ENCODE measurements around the gene PRSS36.

The PRSS36 gene

DNA sequence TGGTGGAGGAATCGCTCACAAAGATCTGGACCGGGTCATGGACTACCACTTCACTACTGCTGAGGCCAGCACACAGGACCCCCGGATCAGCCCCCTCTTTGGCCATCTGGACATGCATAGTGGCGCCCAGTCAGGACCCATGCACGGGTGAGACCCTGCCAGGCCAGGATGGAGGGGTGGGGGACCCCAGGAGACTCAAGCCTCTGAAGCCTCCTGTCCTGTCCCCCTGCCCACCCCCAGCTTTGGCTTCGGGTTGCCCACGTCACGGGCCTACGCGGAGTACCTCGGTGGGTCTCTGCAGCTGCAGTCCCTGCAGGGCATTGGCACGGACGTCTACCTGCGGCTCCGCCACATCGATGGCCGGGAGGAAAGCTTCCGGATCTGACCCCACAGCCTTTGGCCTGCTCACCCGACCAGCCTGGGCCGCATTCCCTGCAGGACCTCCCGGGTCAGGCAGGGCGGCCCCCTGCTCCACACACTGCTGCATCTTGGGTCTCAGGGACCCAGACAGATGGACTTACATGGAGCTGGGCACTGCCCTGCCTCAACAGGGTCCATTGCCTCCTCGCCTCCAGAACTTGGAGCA lies 37.9 kb downstream of the PRSS36 start:
- Histone ChIP-seq H3K4me3 (ENCODE audit: low read depth, low read length) (no peak overlapping the region), H3K27ac (ENCODE audit: extremely low read depth, low read depth, low read length) (no peak overlapping the region), H3K4me1 (ENCODE audit: control insufficient read depth, insufficient read depth, low read length) (no peaks in the 10 kb centered on the region; the same call in none of the 2 replicates), H3K36me3 (ENCODE audit: control insufficient read depth in 2 of 2, insufficient read depth in 1 of 2, low read length in 2 of 2) (peaks cover 0 to 43% of the 10 kb centered on the region in 2 experiments; a peak in 1 of 3 replicates), H3K9me3 (ENCODE audit: control insufficient read depth, insufficient read depth, low read depth, low read length) (no peaks in the 10 kb centered on the region)
- ChIA-PET CTCF (interaction anchor here (0.6 to 3.4 kb wide), 3 partner anchors 25 to 30 kb away, joined by 3 to 12 read pairs (median 3); no protein-coding TSS in a partner anchor), POLR2A (no interaction called here)
- no peak for TF ChIP-seq ZBTB8A (tag by site-specific recombination; IDR thresholded peaks at IDR 0.05)
- peak; percentile 55 for TF ChIP-seq ZNF585B (tag by site-specific recombination; IDR thresholded peaks at IDR 0.05)
- TF ChIP-seq ZNF394 (tag by site-specific recombination; IDR thresholded peaks at IDR 0.05; ENCODE audit: borderline replicate concordance): no peak
- TF ChIP-seq, protein P1, sequence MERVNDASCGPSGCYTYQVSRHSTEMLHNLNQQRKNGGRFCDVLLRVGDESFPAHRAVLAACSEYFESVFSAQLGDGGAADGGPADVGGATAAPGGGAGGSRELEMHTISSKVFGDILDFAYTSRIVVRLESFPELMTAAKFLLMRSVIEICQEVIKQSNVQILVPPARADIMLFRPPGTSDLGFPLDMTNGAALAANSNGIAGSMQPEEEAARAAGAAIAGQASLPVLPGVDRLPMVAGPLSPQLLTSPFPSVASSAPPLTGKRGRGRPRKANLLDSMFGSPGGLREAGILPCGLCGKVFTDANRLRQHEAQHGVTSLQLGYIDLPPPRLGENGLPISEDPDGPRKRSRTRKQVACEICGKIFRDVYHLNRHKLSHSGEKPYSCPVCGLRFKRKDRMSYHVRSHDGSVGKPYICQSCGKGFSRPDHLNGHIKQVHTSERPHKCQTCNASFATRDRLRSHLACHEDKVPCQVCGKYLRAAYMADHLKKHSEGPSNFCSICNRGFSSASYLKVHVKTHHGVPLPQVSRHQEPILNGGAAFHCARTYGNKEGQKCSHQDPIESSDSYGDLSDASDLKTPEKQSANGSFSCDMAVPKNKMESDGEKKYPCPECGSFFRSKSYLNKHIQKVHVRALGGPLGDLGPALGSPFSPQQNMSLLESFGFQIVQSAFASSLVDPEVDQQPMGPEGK (tag by site-specific recombination; IDR thresholded peaks at IDR 0.05): no peak
- no peak for TF ChIP-seq BCL11A (tag by site-specific recombination; IDR thresholded peaks at IDR 0.05; ENCODE audit: low read depth)
- TF ChIP-seq ZFP69B (tag by site-specific recombination; IDR thresholded peaks at IDR 0.05): no peak
- TF ChIP-seq ZIC2 (tag by site-specific recombination; IDR thresholded peaks at IDR 0.05): no peak
- TF ChIP-seq GLIS2 (tag by site-specific recombination; IDR thresholded peaks at IDR 0.05): no peak

DNA sequence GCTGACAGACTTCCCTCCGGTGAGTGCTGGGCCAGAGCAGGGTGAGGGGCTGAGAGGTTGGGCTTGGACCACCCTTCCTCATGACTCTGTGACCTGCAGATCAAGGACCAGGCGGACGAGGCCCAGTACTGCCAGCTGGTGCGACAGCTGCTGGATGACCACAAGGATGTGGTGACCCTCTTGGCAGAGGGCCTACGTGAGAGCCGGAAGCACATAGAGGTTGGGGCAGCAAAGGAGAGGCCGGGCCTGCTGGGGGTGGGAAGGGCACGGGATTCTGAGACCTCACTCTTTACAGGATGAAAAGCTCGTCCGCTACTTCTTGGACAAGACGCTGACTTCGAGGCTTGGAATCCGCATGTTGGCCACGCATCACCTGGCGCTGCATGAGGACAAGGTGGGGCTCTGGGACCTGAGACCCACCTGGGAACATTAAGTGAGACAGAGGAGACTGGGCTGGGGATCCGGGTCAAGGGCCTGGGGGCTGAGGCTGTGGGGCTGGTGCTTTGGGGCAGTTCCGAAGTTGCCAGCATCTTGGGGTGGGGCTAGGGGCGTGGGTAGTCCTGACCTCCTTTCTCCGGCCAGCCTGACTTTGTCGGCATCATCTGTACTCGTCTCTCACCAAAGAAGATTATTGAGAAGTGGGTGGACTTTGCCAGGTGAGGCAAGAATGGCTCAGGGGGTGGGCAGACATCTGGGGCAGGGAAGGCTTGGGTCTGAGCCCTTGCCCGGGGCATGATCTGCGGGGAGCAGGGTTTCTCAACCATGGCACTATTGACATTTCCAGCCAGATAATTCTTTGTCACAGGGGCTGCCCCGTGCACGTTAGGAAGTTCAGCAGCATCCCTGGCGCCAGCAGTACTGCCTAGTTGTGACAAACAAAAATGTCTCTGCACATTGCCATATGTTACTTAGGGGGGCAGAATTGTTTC lies 39.5 kb downstream of the PRSS36 start:
- no peaks in the 10 kb centered on the region for H3K9me3 ChIP-seq (ENCODE audit: control insufficient read depth, insufficient read depth, low read depth, low read length)
- CTCF ChIA-PET: interaction anchor here (0.5 to 0.8 kb wide), 2 partner anchors 32 to 223 kb away, joined by 3 to 4 read pairs; no protein-coding TSS in a partner anchor
- H3K4me1 ChIP-seq (ENCODE audit: control insufficient read depth, insufficient read depth, low read length): no peaks in the 10 kb centered on the region; the same call in none of the 2 replicates
- no peak for TF ChIP-seq ZNF239 (tag by site-specific recombination; IDR thresholded peaks at IDR 0.05)
- TF ChIP-seq, protein P2, sequence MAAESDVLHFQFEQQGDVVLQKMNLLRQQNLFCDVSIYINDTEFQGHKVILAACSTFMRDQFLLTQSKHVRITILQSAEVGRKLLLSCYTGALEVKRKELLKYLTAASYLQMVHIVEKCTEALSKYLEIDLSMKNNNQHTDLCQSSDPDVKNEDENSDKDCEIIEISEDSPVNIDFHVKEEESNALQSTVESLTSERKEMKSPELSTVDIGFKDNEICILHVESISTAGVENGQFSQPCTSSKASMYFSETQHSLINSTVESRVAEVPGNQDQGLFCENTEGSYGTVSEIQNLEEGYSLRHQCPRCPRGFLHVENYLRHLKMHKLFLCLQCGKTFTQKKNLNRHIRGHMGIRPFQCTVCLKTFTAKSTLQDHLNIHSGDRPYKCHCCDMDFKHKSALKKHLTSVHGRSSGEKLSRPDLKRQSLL (tag by site-specific recombination; IDR thresholded peaks at IDR 0.05): no peak
- no peak for TF ChIP-seq GLI4 (tag by site-specific recombination; IDR thresholded peaks at IDR 0.05)
- no peak for TF ChIP-seq IKZF3 (tag by site-specific recombination; IDR thresholded peaks at IDR 0.05)
- no peak for TF ChIP-seq RBAK (tag by site-specific recombination; IDR thresholded peaks at IDR 0.05)
- no peak for TF ChIP-seq TRIM28 (IDR thresholded peaks at IDR 0.05; ENCODE audit: borderline replicate concordance, low read length)
- no peak overlapping the region for H3K27ac ChIP-seq (ENCODE audit: extremely low read depth, low read depth, low read length)
- peaks cover 0 to 43% of the 10 kb centered on the region in 2 experiments; a peak in 1 of 3 replicates for H3K36me3 ChIP-seq (ENCODE audit: control insufficient read depth in 2 of 2, insufficient read depth in 1 of 2, low read length in 2 of 2)
- POLR2A ChIA-PET: interaction anchor here (1.0 to 1.1 kb wide), 2 partner anchors 7 to 32 kb away, joined by 3 to 4 read pairs; partner anchors contain the start of gene KAT8
- no peak overlapping the region for H3K4me3 ChIP-seq (ENCODE audit: low read depth, low read length)

DNA sequence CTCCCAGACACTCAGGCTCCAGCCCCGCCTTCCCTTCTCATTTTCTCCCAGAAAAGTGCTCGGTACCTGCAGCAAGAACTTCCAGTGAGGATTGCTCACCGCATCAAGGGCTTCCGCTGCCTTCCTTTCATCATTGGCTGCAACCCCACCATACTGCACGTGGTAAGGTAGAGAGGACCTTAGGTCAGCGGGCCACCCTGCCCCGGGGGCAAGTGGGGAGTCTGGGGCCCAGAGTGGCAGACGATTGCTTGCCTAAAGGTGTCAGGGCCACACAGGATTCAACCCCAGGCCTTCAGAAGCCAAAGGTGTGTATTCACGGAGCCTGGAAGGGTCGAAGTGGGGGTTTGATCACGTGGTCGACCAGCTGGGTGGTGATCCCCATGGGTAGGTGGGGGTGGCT lies 40.2 kb downstream of the PRSS36 start:
- TF ChIP-seq ZFP37 (tag by site-specific recombination; IDR thresholded peaks at IDR 0.05) (no peak), REPIN1 (tag by site-specific recombination; IDR thresholded peaks at IDR 0.05; ENCODE audit: low read depth) (no peak), ZNF426 (tag by site-specific recombination; IDR thresholded peaks at IDR 0.05) (no peak), ZNF623 (tag by site-specific recombination; IDR thresholded peaks at IDR 0.05) (no peak)
- Histone ChIP-seq H3K4me3 (ENCODE audit: low read depth, low read length) (no peak overlapping the region), H3K36me3 (ENCODE audit: control insufficient read depth in 2 of 2, insufficient read depth in 1 of 2, low read length in 2 of 2) (peaks cover 0 to 43% of the 10 kb centered on the region in 2 experiments; a peak in 1 of 3 replicates), H3K4me1 (ENCODE audit: control insufficient read depth, insufficient read depth, low read length) (no peaks in the 10 kb centered on the region; the same call in none of the 2 replicates), H3K9me3 (ENCODE audit: control insufficient read depth, insufficient read depth, low read depth, low read length) (no peaks in the 10 kb centered on the region), H3K27ac (ENCODE audit: extremely low read depth, low read depth, low read length) (no peak overlapping the region)
- ChIA-PET POLR2A (interaction anchor here (1.0 to 1.1 kb wide), 2 partner anchors 8 to 33 kb away, joined by 3 to 4 read pairs; partner anchors contain the start of gene KAT8), CTCF (interaction anchor here (0.5 to 0.8 kb wide), 2 partner anchors 32 to 224 kb away, joined by 3 to 4 read pairs; no protein-coding TSS in a partner anchor)
